Measurements from ENCODE around the gene CCL24. TPM values are rescaled to one million over a fixed set of nuclear protein-coding genes. Genes with fewer than 3 reads are reported as not detected.
"Not testable (repeated sequence)": the region's sequence is repeated elsewhere in the genome, so short reads cannot be mapped to it uniquely, and the experiment has no call there.

CCL24 gene
- polyA plus RNA-seq, 3 donors: 1.2 TPM; not detected in 2

GRCh38 chr7:75849573-75849972 lies 36.0 kb upstream of the CCL24 start:
- Histone ChIP-seq H2AFZ (ENCODE audit: insufficient read depth, low read depth, low read length, poor library complexity, severe bottlenecking) (no peak overlapping the region), H3K9me3 (replicated peaks in 1 of 2; ENCODE audit: control insufficient read depth in 1 of 2, insufficient read depth in 1 of 2, low read length in 2 of 2) (no peaks in the 10 kb centered on the region), H3K9ac (ENCODE audit: insufficient read depth, low read length, poor library complexity, severe bottlenecking) (no peak overlapping the region), H4K20me1 (ENCODE audit: insufficient read depth, low read length) (no peaks in the 10 kb centered on the region), H3K36me3 (replicated peaks in 1 of 2; ENCODE audit: control insufficient read depth in 1 of 2, insufficient read depth in 2 of 2, low read length in 2 of 2) (no peaks in the 10 kb centered on the region), H3K79me2 (ENCODE audit: insufficient read depth, low read length) (no peaks in the 10 kb centered on the region), H3K27me3 (ENCODE audit: control insufficient read depth in 2 of 2, insufficient read depth in 2 of 2, low read length in 2 of 2) (no peaks in the 10 kb centered on the region), H3K4me1 (ENCODE audit: control insufficient read depth in 1 of 2, insufficient read depth in 2 of 2, low read length in 2 of 2) (peaks cover 45 to 47% of the 10 kb centered on the region in 2 donors), H3K27ac (ENCODE audit: low read depth in 1 of 2, low read length in 2 of 2) (no peak overlapping the region), H3K4me2 (replicated peaks; ENCODE audit: extremely low read depth, low read length, poor library complexity, severe bottlenecking) (no peak overlapping the region), H3K4me3 (replicated peaks in 1 of 3; ENCODE audit: low read depth in 2 of 3, low read length in 3 of 3) (no peak overlapping the region)
- Mint-ChIP-seq H3K27me3 (ENCODE audit: low read depth in 3 of 3) (peaks cover 0 to 3% (median 1%) of the 10 kb centered on the region in 3 donors), H3K36me3 (no peaks in the 10 kb centered on the region), H3K4me3 (no peak overlapping the region), H3K4me1 (peaks cover 41% of the 10 kb centered on the region), H3K27ac (peak overlapping the region in 6 of 7 donors; percentile 66 to 88 (median 78)), H3K9me3 (peaks cover 0 to 9% (median 0%) of the 10 kb centered on the region in 7 donors)
- WGBS (ENCODE audit: insufficient coverage): no CpG with 5 or more reads among the region's 3 CpGs
- TF ChIP-seq CTCF (IDR thresholded peaks at IDR 0.05): no peak
- intact Hi-C loops (cut with micrococcal nuclease): no loop called here
- DNase-seq: no peak

GRCh38 chr7:75847707-75848106 lies 34.1 kb upstream of the CCL24 start:
- H4K20me1 ChIP-seq (ENCODE audit: insufficient read depth, low read length): no peaks in the 10 kb centered on the region
- Mint-ChIP-seq H3K4me3 (peak overlapping the region in 1 of 2 donors; percentile 57), H3K36me3 (no peaks in the 10 kb centered on the region), H3K27ac (peak overlapping the region; percentile 78 to 93 (median 89)), H3K27me3 (ENCODE audit: low read depth in 3 of 3) (peaks cover 0 to 3% (median 1%) of the 10 kb centered on the region in 3 donors), H3K9me3 (peaks cover 0 to 7% (median 0%) of the 10 kb centered on the region in 7 donors), H3K4me1 (peaks cover 46% of the 10 kb centered on the region)
- WGBS (ENCODE audit: insufficient coverage): 19% methylated on average over 6 of the region's 7 CpGs
- no peak for TF ChIP-seq CTCF (IDR thresholded peaks at IDR 0.05)
- H3K4me3 ChIP-seq (replicated peaks in 1 of 3; ENCODE audit: low read depth in 2 of 3, low read length in 3 of 3): no peak overlapping the region
- H3K36me3 ChIP-seq (replicated peaks in 1 of 2; ENCODE audit: control insufficient read depth in 1 of 2, insufficient read depth in 2 of 2, low read length in 2 of 2): no peaks in the 10 kb centered on the region
- H2AFZ ChIP-seq (ENCODE audit: insufficient read depth, low read depth, low read length, poor library complexity, severe bottlenecking): no peak overlapping the region
- H3K27ac ChIP-seq (ENCODE audit: low read depth in 1 of 2, low read length in 2 of 2): peak overlapping the region in 1 of 2 donors; percentile 31
- H3K79me2 ChIP-seq (ENCODE audit: insufficient read depth, low read length): no peaks in the 10 kb centered on the region
- H3K9ac ChIP-seq (ENCODE audit: insufficient read depth, low read length, poor library complexity, severe bottlenecking): no peak overlapping the region
- H3K9me3 ChIP-seq (replicated peaks in 1 of 2; ENCODE audit: control insufficient read depth in 1 of 2, insufficient read depth in 1 of 2, low read length in 2 of 2): no peaks in the 10 kb centered on the region
- H3K4me1 ChIP-seq (ENCODE audit: control insufficient read depth in 1 of 2, insufficient read depth in 2 of 2, low read length in 2 of 2): peaks cover 53 to 56% of the 10 kb centered on the region in 2 donors
- no peak overlapping the region for H3K4me2 ChIP-seq (replicated peaks; ENCODE audit: extremely low read depth, low read length, poor library complexity, severe bottlenecking)
- H3K27me3 ChIP-seq (ENCODE audit: control insufficient read depth in 2 of 2, insufficient read depth in 2 of 2, low read length in 2 of 2): no peaks in the 10 kb centered on the region
- intact Hi-C loops (cut with micrococcal nuclease): no loop called here
- DNase-seq: peak; percentile 71 to 76 (median 75)

DNA sequence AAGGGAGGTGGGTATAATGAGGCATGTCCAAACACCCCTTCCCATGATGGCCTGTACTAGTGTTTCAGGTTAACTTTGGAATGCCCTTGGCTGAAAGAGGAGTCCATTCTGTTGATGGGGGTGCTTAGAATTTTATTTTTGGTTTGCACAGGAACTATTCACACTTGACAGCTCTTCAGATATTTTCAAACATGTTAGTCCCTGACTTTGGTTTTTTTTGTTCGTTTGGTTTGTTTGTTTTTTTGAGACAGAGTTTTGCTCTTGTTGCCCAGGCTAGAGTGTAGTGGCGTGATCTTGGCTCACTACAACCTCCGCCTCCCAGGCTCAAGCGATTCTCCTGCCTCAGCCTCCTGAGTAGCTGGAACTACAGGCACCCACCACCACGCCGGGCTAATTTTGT lies 31.5 kb upstream of the CCL24 start:
- peaks cover 47% of the 10 kb centered on the region for H3K4me1 Mint-ChIP-seq
- no CpG with 5 or more reads among the region's 6 CpGs for WGBS (ENCODE audit: insufficient coverage)
- H3K4me3 ChIP-seq (replicated peaks in 1 of 3; ENCODE audit: low read depth in 2 of 3, low read length in 3 of 3); DNase-seq; intact Hi-C loops (cut with micrococcal nuclease); H2AFZ ChIP-seq (ENCODE audit: insufficient read depth, low read depth, low read length, poor library complexity, severe bottlenecking); H3K9me3 ChIP-seq (replicated peaks in 1 of 2; ENCODE audit: control insufficient read depth in 1 of 2, insufficient read depth in 1 of 2, low read length in 2 of 2); H3K27me3 ChIP-seq (ENCODE audit: control insufficient read depth in 2 of 2, insufficient read depth in 2 of 2, low read length in 2 of 2); H3K4me3 Mint-ChIP-seq; H3K9ac ChIP-seq (ENCODE audit: insufficient read depth, low read length, poor library complexity, severe bottlenecking); H4K20me1 ChIP-seq (ENCODE audit: insufficient read depth, low read length); H3K36me3 Mint-ChIP-seq; H3K9me3 Mint-ChIP-seq; H3K36me3 ChIP-seq (replicated peaks in 1 of 2; ENCODE audit: control insufficient read depth in 1 of 2, insufficient read depth in 2 of 2, low read length in 2 of 2); H3K79me2 ChIP-seq (ENCODE audit: insufficient read depth, low read length); H3K27me3 Mint-ChIP-seq (ENCODE audit: low read depth in 3 of 3); H3K4me2 ChIP-seq (replicated peaks; ENCODE audit: extremely low read depth, low read length, poor library complexity, severe bottlenecking); H3K27ac ChIP-seq (ENCODE audit: low read depth in 1 of 2, low read length in 2 of 2): not testable (repeated sequence)
- H3K27ac Mint-ChIP-seq: peak overlapping the region in 2 of 7 donors; percentile 15 to 82
- peaks cover 48 to 54% of the 10 kb centered on the region in 2 donors for H3K4me1 ChIP-seq (ENCODE audit: control insufficient read depth in 1 of 2, insufficient read depth in 2 of 2, low read length in 2 of 2)

Data from CD14-positive monocyte (primary cell).